Stimulated activated CD4-positive, alpha-beta T cell treated with anti-CD3 and anti-CD28 coated beads, Interleukin-15, amount 100 ng/mL, for 24 hours (primary cell): ENCODE data around the gene FAHD2A.
A peak's percentile ranks its signal among the peaks of the same experiment; 100 is the strongest.
"Not testable (repeated sequence)": the region's sequence is repeated elsewhere in the genome, so short reads cannot be mapped to it uniquely, and the experiment has no call there.

Experiments
- DNase-seq: peaks from one replicate; pipeline ENCODE4 v3.0.0-alpha.2; 2020

FAHD2A gene

DNA sequence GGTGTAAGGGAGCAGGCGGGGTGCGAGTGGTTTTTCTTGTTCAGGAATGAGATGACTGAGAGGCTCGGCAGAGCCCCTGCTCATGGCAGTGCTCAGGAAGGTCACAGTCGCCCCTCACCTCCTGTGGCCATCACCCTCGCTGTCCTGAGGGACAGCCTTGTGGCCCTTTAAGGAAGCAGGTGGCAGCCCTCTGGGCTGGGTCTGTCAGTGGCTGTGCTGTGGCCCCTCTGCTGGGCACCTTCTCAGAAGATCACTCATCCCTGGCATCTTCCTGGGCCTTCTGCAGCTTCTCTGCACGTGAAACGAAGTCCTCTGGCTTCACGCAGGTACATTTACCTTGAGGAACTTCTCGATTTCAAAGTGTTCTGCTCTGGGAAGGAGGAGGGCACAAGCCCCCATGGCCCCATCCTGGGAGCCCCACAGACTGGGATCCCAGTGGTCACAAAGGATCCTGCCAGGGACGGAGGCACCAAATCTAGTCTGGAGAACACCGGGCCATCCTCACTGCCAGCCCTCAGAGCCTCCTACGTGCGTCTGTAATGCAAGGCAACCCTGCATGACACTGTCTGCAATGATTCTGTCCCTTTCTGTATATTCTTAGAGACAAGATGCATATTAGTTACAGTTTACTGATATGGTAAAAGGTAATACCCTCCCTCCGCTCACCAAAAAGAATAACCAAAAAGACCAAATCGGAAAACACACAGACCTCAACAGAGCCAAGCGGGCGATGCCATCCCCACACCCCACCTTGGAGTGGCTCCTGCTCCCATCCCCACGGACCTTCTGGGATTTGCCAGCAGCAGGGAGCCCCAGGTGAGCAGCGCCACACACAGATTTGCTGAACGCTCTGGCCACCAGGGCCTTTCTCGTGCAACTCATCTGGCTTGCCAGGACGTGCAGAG lies 25.9 kb upstream of the FAHD2A start:
- no peak for DNase-seq

GRCh38 chr2:95377216-95378123 lies 25.0 kb upstream of the FAHD2A start:
- no peak for DNase-seq

DNA sequence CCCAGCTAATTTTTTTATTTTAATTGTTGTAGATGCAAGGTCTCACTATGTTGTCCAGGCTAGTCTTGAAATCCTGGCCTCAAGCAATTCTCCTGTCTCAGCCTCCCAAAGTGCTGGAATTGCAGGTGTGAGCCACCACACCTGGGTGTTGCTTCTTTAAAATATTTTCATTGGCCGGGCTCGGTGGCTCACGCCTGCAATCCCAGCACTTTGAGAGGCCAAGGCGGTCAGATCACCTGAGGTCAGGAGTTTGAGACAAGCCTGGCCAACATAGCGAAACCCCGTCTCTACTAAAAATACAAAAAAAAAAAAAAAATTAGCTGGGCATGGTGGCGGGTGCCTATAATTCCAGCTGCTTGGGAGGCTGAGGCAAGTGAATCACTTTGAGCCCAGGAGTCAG lies 24.2 kb upstream of the FAHD2A start:
- DNase-seq: not testable (repeated sequence)

DNA sequence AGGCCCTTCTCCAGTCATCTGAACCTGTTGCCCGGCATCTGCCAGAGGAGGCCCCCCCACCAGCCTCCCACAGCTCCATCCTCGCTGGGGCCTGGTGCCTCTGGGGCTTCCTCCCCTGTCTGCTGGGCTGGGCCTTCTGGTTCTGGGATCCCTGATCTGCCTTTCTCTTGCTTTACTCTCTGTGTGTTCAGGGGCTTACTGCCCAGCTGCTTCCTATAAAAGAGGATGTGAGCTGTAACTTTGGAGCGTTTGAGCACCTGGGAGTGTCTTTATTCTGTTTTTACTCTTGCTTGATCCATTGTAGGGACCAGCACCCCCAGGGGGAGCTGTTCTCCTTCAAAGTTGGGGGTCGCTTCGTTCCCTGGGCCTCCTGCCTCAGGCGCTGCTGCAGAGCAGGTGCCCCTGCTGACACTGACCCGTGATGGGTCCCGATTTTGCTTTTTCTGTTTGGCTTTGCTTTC lies 23.1 kb upstream of the FAHD2A start:
- DNase-seq: peak; percentile 20

DNA sequence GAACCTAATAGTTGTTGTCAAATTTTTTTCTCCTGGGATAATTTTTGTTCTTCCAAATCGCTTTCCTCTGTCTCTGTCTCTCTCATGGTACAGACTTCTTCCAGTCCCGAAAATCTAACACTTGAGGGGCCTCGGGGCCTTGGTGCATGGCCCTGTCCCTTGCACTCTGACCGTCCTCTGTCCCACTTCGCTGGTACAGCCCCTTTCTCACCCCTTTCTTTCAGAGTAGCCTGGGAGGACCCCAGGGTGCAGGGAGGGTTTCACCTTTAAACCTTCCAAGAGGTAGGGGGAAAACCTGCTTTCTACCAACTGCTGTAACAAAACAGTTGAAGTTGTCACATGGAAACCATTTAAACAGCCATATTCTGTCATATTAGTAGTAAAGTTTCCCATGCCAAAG lies 22.2 kb upstream of the FAHD2A start:
- no peak for DNase-seq

GRCh38 chr2:95380731-95381130 lies 21.8 kb upstream of the FAHD2A start:
- DNase-seq: no peak

DNA sequence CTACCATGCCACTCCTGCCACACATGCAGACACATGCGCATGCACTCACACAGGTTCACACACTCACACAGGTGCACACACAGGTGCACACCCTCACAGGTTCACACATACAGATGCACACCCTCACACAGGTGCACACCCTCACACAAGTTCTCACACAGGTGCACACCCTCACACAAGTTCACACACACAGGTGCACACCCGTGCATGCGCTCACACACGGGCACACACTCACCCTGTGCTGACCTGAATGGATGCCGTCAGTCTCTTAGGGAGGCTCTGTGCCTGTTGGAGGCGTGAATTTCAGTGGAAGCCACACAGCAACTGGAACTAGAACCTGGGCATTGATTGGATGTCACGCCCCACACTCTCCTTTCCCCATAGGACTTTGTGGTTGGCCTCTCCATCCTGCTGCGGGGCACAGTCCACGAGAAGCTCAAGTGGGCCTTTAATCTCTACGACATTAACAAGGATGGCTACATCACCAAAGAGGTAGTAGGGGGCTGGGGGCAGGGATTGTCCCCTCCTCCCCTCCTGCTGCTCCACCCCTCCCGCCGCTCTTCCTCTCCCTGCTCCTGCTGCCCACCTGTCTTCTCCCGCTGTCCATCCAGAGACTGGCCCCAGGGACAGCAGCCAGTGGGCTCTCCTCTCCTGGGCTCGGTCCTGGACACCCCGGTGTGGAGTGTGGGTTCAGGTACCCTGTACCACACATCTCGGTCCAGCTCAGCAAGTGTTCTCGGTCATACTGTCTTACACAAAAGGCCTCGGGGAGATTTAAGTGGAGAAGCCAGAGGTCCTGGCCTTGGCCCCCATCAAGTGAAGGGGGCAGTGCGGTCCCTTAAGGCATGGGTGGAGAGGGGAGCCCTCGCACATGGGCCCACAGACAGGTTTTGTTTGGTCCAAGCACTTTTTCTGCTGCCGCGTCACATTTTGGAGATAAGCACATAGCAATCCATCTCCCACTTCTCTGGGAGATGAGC lies 21.0 kb upstream of the FAHD2A start:
- no peak for DNase-seq

- DNase-seq: no peak
Measured at GRCh38 chr2:95382192-95382591, 20.3 kb upstream of the FAHD2A start.

DNA sequence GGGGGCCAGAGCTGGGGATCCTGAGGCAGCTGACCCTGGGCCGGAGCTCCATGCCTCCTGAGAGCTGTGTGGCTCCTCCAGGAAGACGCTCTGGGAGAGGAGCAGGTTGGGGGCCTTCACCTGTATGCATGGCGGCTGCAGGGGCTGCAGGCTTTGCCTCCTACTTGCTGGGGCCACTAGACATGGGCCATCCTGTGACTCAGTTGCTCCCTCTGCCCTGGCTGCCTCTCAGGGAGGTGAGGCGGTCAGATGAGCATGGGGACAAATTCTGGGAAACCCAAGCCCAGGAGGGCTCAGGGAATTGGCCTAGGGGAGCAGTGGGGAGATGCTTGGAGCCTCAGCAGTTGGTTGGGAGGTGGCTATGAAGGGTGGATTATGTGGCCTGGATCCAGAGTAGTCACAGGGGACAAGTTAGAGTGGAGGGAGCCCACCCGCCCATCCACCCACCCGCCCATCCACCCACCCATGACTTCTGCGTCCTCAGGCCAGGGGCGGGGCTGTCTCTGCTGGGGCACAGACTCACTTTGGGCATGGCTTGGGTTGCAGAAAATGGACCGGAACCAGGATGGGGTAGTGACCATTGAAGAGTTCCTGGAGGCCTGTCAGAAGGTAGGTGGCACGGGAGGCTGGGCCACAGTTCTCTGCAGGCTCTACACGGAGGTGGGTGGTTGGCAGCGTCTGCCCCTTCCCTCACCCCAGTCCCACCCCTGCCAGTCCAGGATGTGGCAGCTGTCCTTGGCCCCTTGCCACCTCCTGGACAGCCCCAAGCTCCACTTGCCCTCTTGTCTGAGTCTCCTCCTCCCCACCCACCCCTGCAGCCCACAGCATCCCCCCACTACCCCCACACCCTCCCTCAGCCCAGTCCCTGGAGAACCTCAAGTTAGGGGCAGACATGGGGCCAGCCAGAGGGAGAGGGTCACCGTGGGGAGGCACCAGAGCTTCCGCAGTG lies 19.5 kb upstream of the FAHD2A start:
- DNase-seq: no peak

GRCh38 chr2:95383635-95384027 lies 18.9 kb upstream of the FAHD2A start:
- DNase-seq: no peak

GRCh38 chr2:95384854-95385569 lies 17.5 kb upstream of the FAHD2A start:
- no peak for DNase-seq

DNA sequence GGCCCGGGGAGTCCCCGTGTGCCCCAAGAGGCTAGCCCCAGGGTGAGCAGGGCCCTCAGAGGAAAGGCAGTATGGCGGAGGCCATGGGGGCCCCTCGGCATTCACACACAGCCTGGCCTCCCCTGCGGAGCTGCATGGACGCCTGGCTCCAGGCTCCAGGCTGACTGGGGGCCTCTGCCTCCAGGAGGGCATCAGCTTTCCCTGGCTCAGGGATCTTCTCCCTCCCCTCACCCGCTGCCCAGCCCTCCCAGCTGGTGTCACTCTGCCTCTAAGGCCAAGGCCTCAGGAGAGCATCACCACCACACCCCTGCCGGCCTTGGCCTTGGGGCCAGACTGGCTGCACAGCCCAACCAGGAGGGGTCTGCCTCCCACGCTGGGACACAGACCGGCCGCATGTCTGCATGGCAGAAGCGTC lies 16.9 kb upstream of the FAHD2A start:
- DNase-seq: no peak

DNA sequence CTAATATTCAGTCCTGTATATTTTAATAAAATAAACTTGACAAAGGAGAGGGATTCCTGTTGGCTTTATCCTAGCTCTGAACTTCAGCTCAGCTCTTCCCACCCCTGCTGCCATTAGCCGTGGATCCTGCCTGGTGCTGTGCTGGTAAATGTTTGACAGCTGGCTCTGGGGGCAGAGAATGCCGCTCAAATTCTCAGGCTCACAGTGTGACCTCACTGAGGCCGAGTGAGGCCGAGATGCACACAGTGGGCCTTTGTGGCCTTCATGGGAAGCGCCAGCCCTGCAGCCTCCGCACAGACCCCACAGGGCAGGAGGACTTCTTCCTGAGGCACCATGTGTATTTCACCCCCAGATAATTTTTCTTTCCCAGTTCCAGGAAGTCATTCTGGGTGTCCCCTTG lies 16.5 kb upstream of the FAHD2A start:
- no peak for DNase-seq

GRCh38 chr2:95387358-95387757 lies 15.2 kb upstream of the FAHD2A start:
- no peak for DNase-seq

GRCh38 chr2:95388091-95388692 lies 14.3 kb upstream of the FAHD2A start:
- DNase-seq: no peak

GRCh38 chr2:95388856-95389244 lies 13.7 kb upstream of the FAHD2A start:
- no peak for DNase-seq

GRCh38 chr2:95389245-95390119 lies 13.0 kb upstream of the FAHD2A start:
- peak; percentile 68 for DNase-seq

DNA sequence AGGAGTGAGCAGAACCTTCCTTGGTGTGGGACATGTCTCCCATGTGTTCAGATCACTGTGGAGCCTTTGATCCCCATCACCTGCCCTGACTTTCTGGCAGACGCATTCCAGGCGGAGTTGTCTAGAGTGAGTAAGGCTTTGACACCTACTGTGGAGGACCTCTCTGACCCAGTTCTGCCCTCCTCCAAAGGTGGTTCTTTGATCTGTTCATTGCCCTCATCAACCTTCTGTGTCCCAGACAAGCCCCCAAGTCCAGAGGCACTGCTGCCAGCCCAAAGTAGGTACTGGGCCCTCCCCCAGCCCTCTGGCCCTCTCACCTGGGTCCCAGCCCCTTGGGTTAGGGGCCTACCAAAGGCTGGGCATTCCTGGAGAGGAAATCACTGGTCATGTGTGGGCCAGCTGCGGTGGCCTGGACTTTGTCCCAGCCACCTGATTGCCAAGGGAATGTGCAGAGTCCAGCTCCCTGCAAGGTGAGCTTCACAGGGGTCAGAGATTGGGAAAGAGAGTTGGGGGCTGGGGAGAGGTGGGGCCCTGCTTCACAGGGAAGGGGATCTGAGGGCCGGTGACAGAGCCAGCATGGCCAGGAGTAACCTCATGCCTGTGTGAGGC lies 12.1 kb upstream of the FAHD2A start:
- no peak for DNase-seq

DNA sequence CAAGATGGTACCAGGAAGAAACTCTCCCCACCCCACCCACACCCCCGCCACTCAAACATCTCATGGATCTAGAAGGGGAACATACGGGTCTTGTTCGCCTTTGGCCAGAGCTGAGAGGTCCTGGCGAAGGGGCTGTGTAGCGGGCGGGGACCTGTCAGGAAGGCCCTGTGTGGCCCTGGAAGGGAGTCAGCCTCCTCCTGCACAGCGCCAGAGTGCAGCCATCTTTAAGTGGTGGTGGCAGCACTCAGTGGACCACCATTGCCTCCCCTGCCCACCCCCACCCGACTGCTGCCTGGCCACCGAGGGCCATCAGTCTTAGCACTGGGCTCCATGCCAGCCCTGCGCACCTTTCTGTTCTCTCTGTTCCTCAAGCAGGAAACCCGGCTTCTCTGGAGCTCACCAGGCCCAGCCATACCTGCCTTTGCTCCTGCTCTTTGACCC lies 11.6 kb upstream of the FAHD2A start:
- DNase-seq: no peak
